SK-N-SH treated with all-trans-retinoic acid at 6 μM for 48 hours (cell line): Measurements from ENCODE around the gene LRRK1.

Experiments used
- ARNTL ChIP-seq: fragments of 450-650 bp; formaldehyde crosslinking; IDR thresholded peaks from 2 replicates; pipeline ENCODE4 v1.5.0; 2020; ENCODE audit warnings: low read depth, mild to moderate bottlenecking, moderate library complexity, borderline replicate concordance
- CSRNP3 ChIP-seq: fragments of 250-450 bp; sonication (Bioruptor Pico); IDR thresholded peaks from 2 replicates; pipeline ENCODE4 v1.5.1; 2021; ENCODE audit warnings: mild to moderate bottlenecking, moderate library complexity
- ISL1 ChIP-seq: fragments of 250-450 bp; sonication (Bioruptor Pico); IDR thresholded peaks from 2 replicates; pipeline ENCODE4 v2.1.2; 2022; ENCODE audit warnings: mild to moderate bottlenecking, moderate library complexity
- PATZ1 ChIP-seq: fragments of 250-450 bp; sonication (Bioruptor Pico); IDR thresholded peaks from 2 replicates; pipeline ENCODE4 v1.8.0; 2020; ENCODE audit warnings: mild to moderate bottlenecking, moderate library complexity, borderline replicate concordance
- TCF4 ChIP-seq: fragments of 250-450 bp; sonication (Bioruptor Pico); IDR thresholded peaks from 2 replicates; pipeline ENCODE4 v1.8.0; 2021; ENCODE audit warnings: mild to moderate bottlenecking, moderate library complexity, borderline replicate concordance
- ZFP3 ChIP-seq: fragments of 250-450 bp; sonication (Bioruptor Pico); IDR thresholded peaks from 2 replicates; pipeline ENCODE4 v1.5.0; 2020; ENCODE audit warnings: mild to moderate bottlenecking, moderate library complexity

- TF ChIP-seq ZFP3 (CRISPR knock-in tag) (no peak), PATZ1 (CRISPR knock-in tag) (no peak), TCF4 (CRISPR knock-in tag) (no peak), ARNTL (CRISPR knock-in tag) (no peak), CSRNP3 (no peak), ISL1 (CRISPR knock-in tag) (no peak)
Observed at GRCh38 chr15:100928632-100929280, 9.6 kb downstream of the LRRK1 start.
